ENCODE measurements around the gene NQO2. TPM values are rescaled to one million over a fixed set of nuclear protein-coding genes. Genes with fewer than 3 reads are reported as not detected.

Gene NQO2
- total RNA-seq, 1 experiment from 2014 or later, result 105 TPM

DNA sequence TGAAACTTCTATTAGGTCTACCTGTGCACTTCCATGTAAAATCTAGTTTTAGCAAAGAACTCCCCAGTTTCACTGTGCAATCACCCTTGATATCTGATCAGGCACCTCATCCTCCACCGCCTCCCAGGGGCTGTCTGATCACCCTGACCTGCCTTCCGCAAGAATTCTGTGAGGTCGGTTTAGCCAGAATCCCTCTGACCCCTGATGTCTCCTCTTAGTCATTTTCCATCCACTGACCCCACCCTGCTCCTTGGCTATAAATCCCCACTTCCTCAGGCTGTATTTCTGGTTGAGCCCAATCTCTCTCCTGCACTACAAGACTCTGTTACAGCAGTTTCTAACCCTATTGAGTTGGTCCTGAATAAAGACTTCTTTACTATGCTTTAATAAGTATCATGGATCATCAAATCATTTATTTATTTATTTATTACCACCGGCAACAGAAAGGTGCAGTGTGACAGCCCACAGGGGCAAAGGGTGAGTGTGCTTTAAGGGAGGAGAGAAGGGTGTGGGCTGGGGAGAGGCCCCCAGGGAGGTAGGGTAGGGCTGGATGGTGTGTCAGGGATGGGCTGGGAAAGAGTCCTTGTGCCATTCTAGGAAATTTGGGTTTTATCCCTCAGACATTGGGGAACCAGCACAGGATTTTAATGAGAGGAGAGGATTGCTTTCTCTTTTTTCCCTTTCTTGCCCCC lies 17.1 kb upstream of the NQO2 start:
- no peak overlapping the region for H3K14ac ChIP-seq (ENCODE audit: insufficient read depth, low read length)
- no peaks in the 10 kb centered on the region for H3K23me2 ChIP-seq (ENCODE audit: insufficient read length, low read depth, low read length, poor library complexity, severe bottlenecking)
- Mint-ChIP-seq H3K36me3 (ENCODE audit: insufficient read depth in 1 of 3, low read depth in 3 of 3) (no peaks in the 10 kb centered on the region), H3K27me3 (ENCODE audit: low read depth) (peaks cover 4% of the 10 kb centered on the region; the same call in 1 of the 2 replicates), H3K4me3 (no peak overlapping the region; a peak in 1 of 5 replicates), H3K9me3 (no peaks in the 10 kb centered on the region), H3K4me1 (peaks cover 47 to 59% of the 10 kb centered on the region in 2 experiments), H3K27ac (no peak overlapping the region; a peak in 1 of 7 replicates)
- H4K20me1 ChIP-seq (ENCODE audit: control insufficient read depth, insufficient read depth, insufficient read length), result no peaks in the 10 kb centered on the region
- H3K4me2 ChIP-seq (ENCODE audit: insufficient read depth, insufficient read length, low read length), result no peak overlapping the region
- no peak overlapping the region for H3K56ac ChIP-seq (ENCODE audit: insufficient read length, low read depth, low read length)
- no CpG with 5 or more reads among the region's 4 CpGs for WGBS (ENCODE audit: extremely low coverage, insufficient read length, low lambda C conversion rate)
- no peak overlapping the region for H2BK20ac ChIP-seq (ENCODE audit: low read depth, low read length, poor library complexity, severe bottlenecking)
- TF ChIP-seq, protein P1, sequence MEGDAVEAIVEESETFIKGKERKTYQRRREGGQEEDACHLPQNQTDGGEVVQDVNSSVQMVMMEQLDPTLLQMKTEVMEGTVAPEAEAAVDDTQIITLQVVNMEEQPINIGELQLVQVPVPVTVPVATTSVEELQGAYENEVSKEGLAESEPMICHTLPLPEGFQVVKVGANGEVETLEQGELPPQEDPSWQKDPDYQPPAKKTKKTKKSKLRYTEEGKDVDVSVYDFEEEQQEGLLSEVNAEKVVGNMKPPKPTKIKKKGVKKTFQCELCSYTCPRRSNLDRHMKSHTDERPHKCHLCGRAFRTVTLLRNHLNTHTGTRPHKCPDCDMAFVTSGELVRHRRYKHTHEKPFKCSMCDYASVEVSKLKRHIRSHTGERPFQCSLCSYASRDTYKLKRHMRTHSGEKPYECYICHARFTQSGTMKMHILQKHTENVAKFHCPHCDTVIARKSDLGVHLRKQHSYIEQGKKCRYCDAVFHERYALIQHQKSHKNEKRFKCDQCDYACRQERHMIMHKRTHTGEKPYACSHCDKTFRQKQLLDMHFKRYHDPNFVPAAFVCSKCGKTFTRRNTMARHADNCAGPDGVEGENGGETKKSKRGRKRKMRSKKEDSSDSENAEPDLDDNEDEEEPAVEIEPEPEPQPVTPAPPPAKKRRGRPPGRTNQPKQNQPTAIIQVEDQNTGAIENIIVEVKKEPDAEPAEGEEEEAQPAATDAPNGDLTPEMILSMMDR (conservative IDR thresholded peaks at IDR 0.05), result no peak
- H3K27ac ChIP-seq (ENCODE audit: insufficient read length, low read depth, low read length), result no peak overlapping the region
- H2AK5ac ChIP-seq (ENCODE audit: insufficient read length, low read length), result no peak overlapping the region
- no peak overlapping the region for H3K9ac ChIP-seq (ENCODE audit: extremely low read depth, insufficient read length, low read length)
- no peaks in the 10 kb centered on the region for H3K9me3 ChIP-seq (ENCODE audit: control insufficient read depth, low read depth, low read length)
- no peak overlapping the region for H4K91ac ChIP-seq (ENCODE audit: insufficient read length, low read depth, low read length)
- no peak overlapping the region for H2AFZ ChIP-seq (ENCODE audit: low read length)
- no peak overlapping the region for H2BK12ac ChIP-seq (ENCODE audit: insufficient read length, low read depth, low read length)
- H4K8ac ChIP-seq (replicated peaks; ENCODE audit: insufficient read length, low read depth, low read length), result no peak overlapping the region
- H2BK5ac ChIP-seq (ENCODE audit: insufficient read length, low read length), result no peak overlapping the region
- no peak overlapping the region for H4K5ac ChIP-seq (ENCODE audit: insufficient read length, low read depth, low read length)
- no peak overlapping the region for H2BK15ac ChIP-seq (ENCODE audit: low read depth, low read length)
- H3K4ac ChIP-seq (ENCODE audit: low read depth, low read length), result no peak overlapping the region
- no peak overlapping the region for H3T11ph ChIP-seq (ENCODE audit: low read length)
- no peaks in the 10 kb centered on the region for H3K79me2 ChIP-seq (ENCODE audit: insufficient read depth, low read length)
- no peak overlapping the region for H3K23ac ChIP-seq (ENCODE audit: insufficient read length, low read depth, low read length)
- no peak overlapping the region for H2BK120ac ChIP-seq (ENCODE audit: low read depth, low read length, poor library complexity, severe bottlenecking)
- H3K27me3 ChIP-seq (ENCODE audit: insufficient read depth, low read length), result no peaks in the 10 kb centered on the region
- no peak for DNase-seq
- no peak overlapping the region for H3K18ac ChIP-seq (ENCODE audit: insufficient read length, low read depth, low read length)
- H3K79me1 ChIP-seq (ENCODE audit: insufficient read depth, low read depth, low read length, poor library complexity, severe bottlenecking), result no peaks in the 10 kb centered on the region
- H3K4me1 ChIP-seq (ENCODE audit: insufficient read depth, low read length), result peaks cover 8% of the 10 kb centered on the region; the same call in 1 of the 2 replicates

Data from H9 (cell line).